NCI-H524 (cell line): Measurements from ENCODE around the gene ATP4A.

Experiments used
- DNase-seq, 2 experiments: peaks; one replicate each; lab custom pipeline; 2025; lab: John Stamatoyannopoulos, UW

ATP4A gene

GRCh38 chr19:35565016-35565856 lies 1.8 kb upstream of the ATP4A start:
- no peak for DNase-seq

- no peak for DNase-seq
Observed at GRCh38 chr19:35562776-35563175, 682 bp downstream of the ATP4A start.

DNA sequence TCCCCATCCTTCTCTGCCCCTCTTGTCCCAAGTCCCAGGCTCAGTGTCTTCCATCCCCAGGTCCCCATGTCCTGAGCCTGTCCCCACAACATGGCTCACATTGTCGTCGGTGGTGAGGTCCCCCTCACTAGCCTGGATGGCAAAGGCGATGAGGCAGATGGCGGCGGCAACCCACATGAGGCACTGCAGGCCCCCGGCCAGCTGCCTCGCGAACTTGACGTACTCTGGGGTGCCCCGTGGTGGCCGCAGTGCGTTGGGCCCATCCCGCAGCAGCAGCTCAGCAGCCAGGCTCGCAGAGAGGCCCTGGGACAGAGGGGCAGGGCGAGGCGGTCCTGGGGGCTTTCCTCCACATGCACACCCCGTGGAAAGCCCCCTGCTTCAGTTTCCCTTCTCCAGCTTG lies 1.1 kb downstream of the ATP4A start:
- peak in 1 of 2 experiments; percentile 44 for DNase-seq

GRCh38 chr19:35561436-35561835 lies 2.0 kb downstream of the ATP4A start:
- no peak for DNase-seq

GRCh38 chr19:35560677-35561076 lies 2.8 kb downstream of the ATP4A start:
- DNase-seq, result no peak

DNA sequence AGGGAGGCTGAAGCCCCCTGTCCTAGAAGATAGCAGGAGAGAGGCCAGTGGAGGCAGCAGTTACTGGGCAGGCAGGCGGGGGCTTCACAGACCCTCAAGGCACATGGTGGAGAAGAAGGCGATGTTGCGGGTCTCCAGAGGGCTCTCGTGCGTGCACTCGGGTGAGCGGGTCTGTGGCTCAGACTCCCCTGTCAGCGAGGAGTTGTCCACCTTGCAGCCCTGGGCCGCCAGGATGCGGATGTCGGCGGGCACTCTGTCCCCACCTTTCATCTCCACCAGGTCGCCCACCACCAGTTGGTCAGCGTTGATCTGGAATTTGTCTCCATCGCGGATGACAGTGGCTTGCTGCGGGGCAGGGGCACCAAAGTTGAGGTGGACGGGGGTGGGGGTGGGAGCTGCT lies 3.2 kb downstream of the ATP4A start:
- no peak for DNase-seq

GRCh38 chr19:35559781-35560180 lies 3.7 kb downstream of the ATP4A start:
- DNase-seq, result no peak

GRCh38 chr19:35559281-35559659 lies 4.2 kb downstream of the ATP4A start:
- peak in 1 of 2 experiments; percentile 22 for DNase-seq

DNA sequence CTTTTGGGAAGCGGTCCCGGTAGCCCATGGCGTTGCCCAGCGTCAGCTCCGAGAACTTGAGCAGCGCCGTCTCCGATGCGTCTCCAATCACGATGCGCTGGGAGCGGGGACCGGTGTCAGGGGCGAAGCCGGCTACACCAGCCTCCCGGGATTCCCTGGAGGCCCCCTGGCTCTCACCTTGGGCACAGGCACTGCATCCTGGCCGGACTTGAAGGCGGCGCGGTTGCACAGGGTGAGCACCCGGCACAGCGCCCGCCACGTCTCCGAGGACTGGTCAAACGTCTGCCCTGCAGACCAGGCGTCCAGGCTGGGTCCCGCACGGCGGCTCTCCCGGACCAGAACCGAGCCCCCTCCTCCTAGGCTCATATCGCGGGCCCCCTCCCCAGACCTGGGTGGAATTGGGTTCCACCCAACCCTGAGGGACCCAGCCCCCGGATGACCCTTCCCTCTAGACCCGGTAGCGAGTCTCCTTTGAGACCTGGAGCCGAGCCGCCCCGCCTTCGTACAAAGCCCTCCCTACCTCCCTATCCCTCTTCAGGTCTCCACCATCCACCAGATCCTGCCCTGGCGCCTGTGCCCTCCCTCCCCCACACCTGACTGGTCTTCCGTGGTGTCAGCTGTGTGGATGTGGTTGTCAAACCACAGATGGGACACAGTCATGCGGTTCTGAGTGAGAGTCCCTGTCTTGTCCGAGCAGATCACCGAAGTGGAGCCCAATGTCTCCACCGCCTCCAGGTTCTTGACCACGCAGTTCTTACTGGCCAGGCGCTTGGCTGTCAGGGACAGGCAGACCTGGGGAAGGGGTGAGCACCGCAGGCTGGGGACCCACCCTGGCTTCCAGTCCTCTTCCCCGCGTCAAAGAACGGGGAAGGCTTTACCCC lies 4.8 kb downstream of the ATP4A start:
- DNase-seq, result no peak

DNA sequence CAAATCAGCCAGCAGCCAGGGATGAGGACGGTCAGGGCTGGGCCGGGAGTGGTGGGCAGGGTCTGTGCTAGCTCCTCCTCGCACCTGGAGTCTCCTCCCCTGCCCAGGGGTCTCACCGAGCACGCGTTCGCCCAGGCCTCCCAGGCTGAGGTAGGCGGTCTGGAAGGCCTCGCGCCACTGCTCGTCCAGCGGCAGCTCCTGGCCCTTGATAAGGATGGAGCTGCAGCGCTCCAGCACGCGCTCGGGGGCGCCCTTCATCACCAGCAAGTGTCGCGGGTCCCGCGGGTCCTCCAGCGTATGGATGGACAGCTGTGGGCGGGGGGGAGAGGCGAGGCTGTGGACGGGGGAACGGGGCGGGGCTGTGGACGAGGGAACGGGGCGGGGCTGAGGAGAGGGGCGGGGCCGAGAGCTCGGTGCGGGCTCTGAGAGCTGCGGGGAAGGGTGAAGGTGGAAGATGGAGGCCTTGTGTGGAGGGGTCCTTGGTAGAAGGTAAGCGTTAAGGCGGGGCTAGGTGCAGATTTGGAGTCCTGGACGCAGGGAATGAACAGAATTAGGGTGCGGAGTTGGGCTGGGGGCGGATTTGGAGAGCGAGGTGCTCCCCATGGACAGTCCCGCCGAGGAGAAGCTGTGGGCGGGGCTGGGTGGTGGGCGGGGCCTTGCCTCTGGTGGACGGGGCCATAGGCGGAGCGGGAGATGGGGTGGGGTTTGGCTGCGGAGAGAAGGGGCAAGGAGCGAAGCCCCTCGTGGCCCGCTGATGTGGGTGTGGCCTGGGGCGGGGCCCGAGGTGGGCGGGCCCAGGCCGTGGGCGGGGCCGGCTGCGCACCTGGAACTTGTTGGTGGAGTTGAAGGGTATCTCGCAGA lies 5.7 kb downstream of the ATP4A start:
- peak; percentile 80 to 91 for DNase-seq

- no peak for DNase-seq
Observed at GRCh38 chr19:35556846-35557538, 6.5 kb downstream of the ATP4A start.

DNA sequence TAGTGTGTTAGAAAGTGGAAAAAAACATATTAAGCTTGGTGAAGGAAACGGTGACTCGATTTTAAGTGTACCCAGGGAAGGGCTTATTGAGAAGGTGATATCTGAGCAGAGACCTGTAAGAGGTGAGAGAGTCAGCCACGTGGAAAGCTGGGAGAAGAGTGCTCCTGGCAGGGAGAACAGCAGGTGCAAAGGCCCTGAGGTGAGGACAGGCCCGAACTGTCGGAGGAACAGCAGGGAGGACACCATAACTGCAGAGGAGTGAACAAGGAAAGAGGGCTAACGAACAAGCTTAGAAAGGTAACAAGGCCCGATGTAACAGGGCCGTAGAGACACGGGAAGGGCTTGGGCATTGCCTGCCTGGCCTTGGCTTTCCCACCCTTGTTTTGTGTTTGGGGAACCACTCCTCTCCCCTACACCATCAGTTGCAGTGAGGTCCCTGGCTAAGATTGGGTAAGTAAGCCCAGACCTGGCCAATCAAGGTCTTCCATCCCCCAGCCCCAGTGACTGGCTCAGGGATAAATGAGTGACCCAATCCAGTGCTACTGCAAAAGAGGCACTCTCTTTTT lies 7.3 kb downstream of the ATP4A start:
- DNase-seq, result no peak

GRCh38 chr19:35555301-35556005 lies 8.0 kb downstream of the ATP4A start:
- peak; percentile 65 to 77 for DNase-seq

DNA sequence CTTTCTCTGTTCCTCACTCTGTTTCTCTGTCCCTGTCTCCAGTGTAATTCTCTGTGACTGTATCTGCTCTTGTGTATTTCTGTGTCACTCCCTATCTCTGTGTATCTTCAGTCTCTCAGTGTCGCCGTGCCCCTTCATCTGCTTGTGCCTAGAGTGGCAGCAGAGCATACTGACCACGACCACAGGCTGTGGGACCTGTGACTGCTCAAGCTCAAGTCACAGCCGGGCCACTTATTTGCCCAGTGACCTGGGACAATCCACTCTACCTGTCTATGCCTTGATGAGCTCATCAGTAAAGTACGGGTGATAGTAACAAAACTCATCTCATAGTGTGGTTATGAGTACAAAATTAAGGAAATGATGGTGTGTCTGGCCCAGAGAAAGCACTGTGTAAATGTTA lies 9.4 kb downstream of the ATP4A start:
- DNase-seq, result no peak

DNA sequence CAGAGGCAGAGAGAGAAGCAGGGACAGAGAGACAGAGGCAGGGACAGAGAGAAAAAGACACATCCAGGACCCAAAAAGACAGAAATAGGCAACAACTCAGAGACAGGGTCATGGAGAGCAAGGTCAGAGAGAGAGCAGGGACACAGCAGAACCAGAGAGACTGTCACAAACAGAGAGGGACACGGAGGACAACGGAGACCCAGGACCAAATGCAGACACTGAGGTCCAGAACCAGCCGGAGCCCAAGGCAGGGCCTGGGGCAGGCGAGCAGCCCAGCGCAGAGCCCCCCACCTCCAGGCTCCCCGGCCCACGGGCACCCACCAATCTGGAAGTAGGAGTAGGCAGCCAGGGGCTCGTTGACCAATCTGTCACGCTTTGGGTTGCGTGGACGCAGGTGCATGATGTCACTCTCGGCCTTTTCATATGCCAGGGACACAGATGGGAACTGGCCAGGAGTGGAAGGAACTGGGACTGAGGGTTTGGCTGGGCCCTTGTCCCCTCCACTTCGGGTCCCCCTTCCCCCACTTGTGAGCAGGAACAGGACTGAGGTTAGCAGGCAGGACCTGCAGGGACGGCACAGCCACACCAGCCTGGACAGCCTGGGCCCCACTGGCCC lies 10.0 kb downstream of the ATP4A start:
- DNase-seq, result no peak

- DNase-seq, result no peak
Observed at GRCh38 chr19:35552534-35553384, 10.7 kb downstream of the ATP4A start.

DNA sequence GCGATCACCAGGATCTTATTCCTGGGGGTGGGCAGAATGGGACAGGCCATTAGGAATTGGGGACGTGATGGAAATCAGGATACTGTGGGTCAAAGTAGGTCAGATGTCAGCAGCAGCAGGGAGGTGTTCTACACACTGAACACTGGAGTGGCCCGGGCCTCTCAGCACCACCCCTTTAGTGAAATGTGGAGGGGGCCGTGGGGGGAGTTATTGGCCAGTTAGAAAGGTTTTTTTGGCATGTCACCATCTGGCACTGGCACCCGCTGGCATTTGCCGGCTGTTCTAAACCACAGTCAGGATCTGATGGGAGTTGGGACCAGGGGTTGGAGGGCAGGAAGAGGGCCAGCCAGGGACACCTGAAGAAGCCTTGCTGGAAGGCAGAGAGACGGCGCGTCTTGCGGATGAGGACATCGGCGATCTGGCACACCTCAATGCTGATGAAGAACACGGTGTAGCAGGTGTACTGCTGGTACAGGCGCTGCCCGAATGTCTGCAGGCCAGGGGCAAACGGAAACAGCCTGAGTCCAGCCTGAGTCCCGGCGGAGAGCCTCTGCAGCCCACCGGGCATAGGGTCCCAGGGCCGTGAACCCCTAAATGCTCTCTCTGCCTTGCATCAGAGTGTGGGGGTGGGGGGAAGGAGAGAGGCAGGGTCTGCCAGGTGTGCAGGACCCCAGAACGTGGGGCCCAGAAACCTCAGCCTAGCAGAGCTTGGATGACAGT lies 12.2 kb downstream of the ATP4A start:
- no peak for DNase-seq

- no peak for DNase-seq
Observed at GRCh38 chr19:35549879-35550523, 13.5 kb downstream of the ATP4A start.
